HTR-8/SVneo (cell line): ENCODE data around the gene AGBL4.

Source experiments
- DNase-seq: peaks from one replicate; pipeline ENCODE4 v3.0.0; 2011; ENCODE audit warnings: low spot score, mixed read lengths; ENCODE audit not compliant: insufficient read length
- FAIRE-seq: peaks from 2 replicates; lab custom pipeline; 2011; peaks lifted over from hg19 to GRCh38; lab: Jason Lieb, UNC

AGBL4 gene

GRCh38 chr1:48717082-48717481, 1306.7 kb downstream of the AGBL4 start:
- FAIRE-seq (no peak), DNase-seq (no peak)

- no peak for FAIRE-seq
- no peak for DNase-seq
Measured at GRCh38 chr1:48715921-48716320, 1307.8 kb downstream of the AGBL4 start.

GRCh38 chr1:48710915-48711314, 1312.8 kb downstream of the AGBL4 start:
- FAIRE-seq = no peak
- DNase-seq = no peak

GRCh38 chr1:48710318-48710717, 1313.4 kb downstream of the AGBL4 start:
- FAIRE-seq = no peak
- no peak for DNase-seq

- FAIRE-seq (no peak), DNase-seq (no peak)
Measured at GRCh38 chr1:48704736-48705135, 1319.0 kb downstream of the AGBL4 start.

GRCh38 chr1:48701445-48701844, 1322.3 kb downstream of the AGBL4 start:
- FAIRE-seq (no peak), DNase-seq (no peak)

- FAIRE-seq (no peak), DNase-seq (peak; percentile 9)
Measured at GRCh38 chr1:48697066-48697707, 1326.6 kb downstream of the AGBL4 start.

GRCh38 chr1:48695161-48695560, 1328.6 kb downstream of the AGBL4 start:
- FAIRE-seq = no peak
- no peak for DNase-seq

GRCh38 chr1:48693674-48694320, 1330.0 kb downstream of the AGBL4 start:
- DNase-seq = no peak
- FAIRE-seq = no peak

GRCh38 chr1:48693180-48693579, 1330.6 kb downstream of the AGBL4 start:
- DNase-seq = no peak
- FAIRE-seq = no peak

- no peak for DNase-seq
- FAIRE-seq = no peak
Measured at GRCh38 chr1:48692235-48692634, 1331.5 kb downstream of the AGBL4 start.

GRCh38 chr1:48691429-48692001, 1332.2 kb downstream of the AGBL4 start:
- FAIRE-seq (no peak), DNase-seq (no peak)

- no peak for DNase-seq
- FAIRE-seq = no peak
Measured at GRCh38 chr1:48688102-48688760, 1335.5 kb downstream of the AGBL4 start.

- DNase-seq (no peak), FAIRE-seq (no peak)
Measured at GRCh38 chr1:48687282-48688045, 1336.3 kb downstream of the AGBL4 start.

GRCh38 chr1:48686159-48686558, 1337.6 kb downstream of the AGBL4 start:
- FAIRE-seq (no peak), DNase-seq (no peak)

GRCh38 chr1:48684381-48684780, 1339.4 kb downstream of the AGBL4 start:
- FAIRE-seq (no peak), DNase-seq (no peak)

GRCh38 chr1:48683839-48684238, 1339.9 kb downstream of the AGBL4 start:
- FAIRE-seq = no peak
- no peak for DNase-seq

- no peak for DNase-seq
- no peak for FAIRE-seq
Measured at GRCh38 chr1:48681476-48682305, 1342.1 kb downstream of the AGBL4 start.

GRCh38 chr1:48680411-48681035, 1343.2 kb downstream of the AGBL4 start:
- DNase-seq = no peak
- no peak for FAIRE-seq
